ENCODE measurements around the gene NBEAL2. TPM values are rescaled to one million over a fixed set of nuclear protein-coding genes. Genes with fewer than 3 reads are reported as not detected.

Gene NBEAL2
- total and polyA plus RNA-seq, 2 of the 4 experiments (the other 2 are of a cell fraction) = 2.2 to 12.5 TPM

GRCh38 chr3:46997453-46998091, 18.1 kb downstream of the NBEAL2 start:
- peak overlapping the region; percentile 16 for H2AK9ac ChIP-seq (replicated peaks; ENCODE audit: low read depth, low read length, poor library complexity)
- no peaks in the 10 kb centered on the region for H3K79me1 ChIP-seq (ENCODE audit: low read depth in 1 of 2, low read length in 2 of 2)
- H3K36me3 ChIP-seq (ENCODE audit: control insufficient read depth, insufficient read depth, low read length) = no peaks in the 10 kb centered on the region; the same call in 1 of the 2 replicates
- no peak overlapping the region for H3K23ac ChIP-seq (ENCODE audit: low read depth, low read length)
- no peak overlapping the region for H3K27ac ChIP-seq (ENCODE audit: insufficient read depth, low read length)
- H3K56ac ChIP-seq (ENCODE audit: extremely low read depth, insufficient read depth, low read length) = no peak overlapping the region
- H3K9me1 ChIP-seq (ENCODE audit: insufficient read depth, low read length) = peaks cover 6% of the 10 kb centered on the region; the same call in 1 of the 2 replicates
- no peak overlapping the region for H4K5ac ChIP-seq (ENCODE audit: low read depth, low read length)
- H4K20me1 ChIP-seq (ENCODE audit: insufficient read depth, low read length) = no peaks in the 10 kb centered on the region
- peaks cover 5% of the 10 kb centered on the region; the same call in 1 of the 2 replicates for H3K4me1 ChIP-seq (ENCODE audit: control insufficient read depth, insufficient read depth, low read length)
- no peak overlapping the region for H2AK5ac ChIP-seq (ENCODE audit: low read depth, low read length)
- H2BK15ac ChIP-seq (ENCODE audit: low read depth, low read length) = no peak overlapping the region
- intact Hi-C loops (cut with micrococcal nuclease) = loop anchor here (1.0 kb wide), 2 partner anchors 74 to 292 kb away; no protein-coding TSS in a partner anchor
- H3K4ac ChIP-seq (ENCODE audit: low read depth, low read length) = no peak overlapping the region
- TF ChIP-seq BHLHE40 (IDR thresholded peaks at IDR 0.05; ENCODE audit: low read depth, low read length) (no peak), MAFK (IDR thresholded peaks at IDR 0.05; ENCODE audit: low read depth, low read length) (peak; percentile 67), CTCF (conservative IDR thresholded peaks at IDR 0.05; ENCODE audit: low read depth, low read length) (no peak)
- dilution Hi-C loops (cut with HindIII; ENCODE audit: low sequenced_read_pairs, unreplicated experiment) = no loop called here
- no peak overlapping the region for H2BK20ac ChIP-seq (ENCODE audit: low read depth, low read length)
- no peak overlapping the region for H4K91ac ChIP-seq (ENCODE audit: insufficient read depth, low read depth, low read length)
- no TSS peak for BruUV-seq (replicated peaks)
- H3K9me3 ChIP-seq (ENCODE audit: control insufficient read depth, insufficient read depth, low read length) = no peaks in the 10 kb centered on the region
- H3K4me3 ChIP-seq (ENCODE audit: insufficient read depth, low read depth, low read length) = no peak overlapping the region
- WGBS, 2 experiments (ENCODE audit: extremely low coverage in 2 of 2, insufficient read length in 1 of 2) = 93% methylated on average over 7 of the region's 13 CpGs; no CpG with 5 or more reads in 1 of the 2 experiments
- H3K4me2 ChIP-seq (ENCODE audit: low read depth, low read length) = no peak overlapping the region
- H2BK120ac ChIP-seq (ENCODE audit: low read depth, low read length) = no peak overlapping the region
- H3K9ac ChIP-seq (ENCODE audit: low read depth, low read length) = no peak overlapping the region
- in situ Hi-C loops (cut with MboI; ENCODE audit: low sequenced_read_pairs) = no loop called here
- no peak overlapping the region for H2AFZ ChIP-seq (replicated peaks; ENCODE audit: low read length, poor library complexity)
- ChIA-PET POLR2A (ENCODE audit: unreplicated experiment) (no interaction called here), CTCF (interaction anchor here (1.0 kb wide), 1 partner anchor 74 kb away, joined by 3 read pairs; no protein-coding TSS in a partner anchor)
- ATAC-seq (ENCODE audit: low read depth) = no peak
- no peak overlapping the region for H2BK5ac ChIP-seq (ENCODE audit: low read depth, low read length, poor library complexity, severe bottlenecking)
- no peak overlapping the region for H3K18ac ChIP-seq (ENCODE audit: low read depth, low read length)
- H3K14ac ChIP-seq (replicated peaks; ENCODE audit: low read depth, low read length) = no peak overlapping the region
- H3K27me3 ChIP-seq (ENCODE audit: control insufficient read depth, insufficient read depth, low read length) = no peaks in the 10 kb centered on the region
- H4K8ac ChIP-seq (ENCODE audit: low read depth in 2 of 2, low read length in 2 of 2) = no peak overlapping the region
- DNase-seq = no peak
